ENCODE data around the gene MYO10.

- no peak for TF ChIP-seq ZFP30 (CRISPR knock-in tag; IDR thresholded peaks at IDR 0.05)
- no peak for TF ChIP-seq SNAI2 (CRISPR knock-in tag; IDR thresholded peaks at IDR 0.05)
- no peak for TF ChIP-seq PATZ1 (CRISPR knock-in tag; IDR thresholded peaks at IDR 0.05; ENCODE audit: borderline replicate concordance)
- no peak for TF ChIP-seq CREB5 (CRISPR knock-in tag; IDR thresholded peaks at IDR 0.05; ENCODE audit: low read depth)
- no peak for TF ChIP-seq ARNTL (CRISPR knock-in tag; IDR thresholded peaks at IDR 0.05; ENCODE audit: borderline replicate concordance, low read depth)
- no peak for TF ChIP-seq OSR1 (CRISPR knock-in tag; IDR thresholded peaks at IDR 0.05)
- TF ChIP-seq ZNF565 (CRISPR knock-in tag; conservative IDR thresholded peaks at IDR 0.05; ENCODE audit: low read depth), result no peak
- no peak for TF ChIP-seq CSRNP3 (CRISPR knock-in tag; IDR thresholded peaks at IDR 0.05)
- no peak for TF ChIP-seq ZFP3 (CRISPR knock-in tag; IDR thresholded peaks at IDR 0.05)
- TF ChIP-seq PPARA (CRISPR knock-in tag; IDR thresholded peaks at IDR 0.05; ENCODE audit: borderline replicate concordance), result no peak
Observed at GRCh38 chr5:16897800-16898199, 38.3 kb downstream of the MYO10 start.
